Measurements from ENCODE around the gene UFD1.

GRCh38 chr22:19499236-19499879 is 20.4 kb upstream of the UFD1 start:
- TF ChIP-seq EP300 (IDR thresholded peaks at IDR 0.05; ENCODE audit: low read depth) (no peak), CTCF (IDR thresholded peaks at IDR 0.05) (no peak), POLR2A (IDR thresholded peaks at IDR 0.05) (no peak), POLR2AphosphoS5 (IDR thresholded peaks at IDR 0.05) (no peak)
